ENCODE data around the gene CR1L. TPM values are rescaled to one million over a fixed set of nuclear protein-coding genes. Genes with fewer than 3 reads are reported as not detected.

CR1L gene
- total and polyA plus RNA-seq, 9 of the 15 experiments (the other 6 are each of a cell fraction or from before 2014, with no cell fraction given): 10.1 to 74.8 (median 34.3) TPM

GRCh38 chr1:207751790-207752455 is 107.0 kb downstream of the CR1L start, which contains the start of gene CD46 (continued):
- peak; percentile 65 for TF ChIP-seq EP400 (IDR thresholded peaks at IDR 0.05)
- no peak; the same call in 1 of the 2 replicates for TF ChIP-seq DPF2 (IDR thresholded peaks at IDR 0.05)
- peak; percentile 84; the same call in 1 of the 2 replicates for TF ChIP-seq STAT6 (CRISPR knock-in tag; IDR thresholded peaks at IDR 0.05)
- TF ChIP-seq ZNF583 (CRISPR knock-in tag; IDR thresholded peaks at IDR 0.05): no peak
- TF ChIP-seq MEIS2 (IDR thresholded peaks at IDR 0.05; ENCODE audit: partially characterized antibody): peak; percentile 13
- TF ChIP-seq PCBP2 (IDR thresholded peaks at IDR 0.05; ENCODE audit: low read depth, low read length, poor library complexity, severe bottlenecking): no peak
- peak; percentile 64; the same call in 1 of the 2 replicates for TF ChIP-seq ZNF589 (CRISPR knock-in tag; IDR thresholded peaks at IDR 0.05; ENCODE audit: low read depth)
- TF ChIP-seq ZNF239 (CRISPR knock-in tag; IDR thresholded peaks at IDR 0.05): no peak
- no peak for TF ChIP-seq PYGO2 (tag; IDR thresholded peaks at IDR 0.05)
- TF ChIP-seq PHF21A (IDR thresholded peaks at IDR 0.05; ENCODE audit: borderline replicate concordance, low read depth): 0 out of 2 replicates have a peak, but pooled peaks have one; percentile 7
- no peak; the same call in 1 of the 2 replicates for TF ChIP-seq LARP7 (IDR thresholded peaks at IDR 0.05)
- no peak for TF ChIP-seq EWSR1 (IDR thresholded peaks at IDR 0.05; ENCODE audit: borderline replicate concordance, low read depth, partially characterized antibody)
- TF ChIP-seq ZNF354B (CRISPR knock-in tag; IDR thresholded peaks at IDR 0.05): no peak
- TF ChIP-seq ILF3 (IDR thresholded peaks at IDR 0.05; ENCODE audit: borderline replicate concordance): no peak
- TF ChIP-seq ZNF280A (IDR thresholded peaks at IDR 0.05; ENCODE audit: low read depth, partially characterized antibody): no peak
- TF ChIP-seq FOXP1 (CRISPR knock-in tag; IDR thresholded peaks at IDR 0.05): 0 out of 2 replicates have a peak, but pooled peaks have one; percentile 27
- TF ChIP-seq ZNF707 (CRISPR knock-in tag; conservative IDR thresholded peaks at IDR 0.05): no peak
- TF ChIP-seq BHLHE40 (IDR thresholded peaks at IDR 0.05; ENCODE audit: low read length): no peak; the same call in 1 of the 2 replicates
- TF ChIP-seq CTBP1 (IDR thresholded peaks at IDR 0.05; ENCODE audit: borderline replicate concordance): peak; percentile 73; the same call in 1 of the 2 replicates
- TF ChIP-seq BRCA1 (IDR thresholded peaks at IDR 0.05): no peak
- no peak for TF ChIP-seq BRCA1 (CRISPR knock-in tag; IDR thresholded peaks at IDR 0.05)
- 0 out of 2 replicates have a peak, but pooled peaks have one; percentile 75 for TF ChIP-seq SMAD4 (CRISPR knock-in tag; conservative IDR thresholded peaks at IDR 0.05)
- peak in 1 of 2 experiments; percentile 69; a peak in 2 of 4 replicates for TF ChIP-seq SRF (CRISPR knock-in tag; IDR thresholded peaks at IDR 0.05)
- no peak for TF ChIP-seq MIER1 (IDR thresholded peaks at IDR 0.05; ENCODE audit: low read depth)
- TF ChIP-seq NUFIP1 (IDR thresholded peaks at IDR 0.05; ENCODE audit: partially characterized antibody): no peak
- no peak for TF ChIP-seq ZBTB26 (CRISPR knock-in tag; IDR thresholded peaks at IDR 0.05)

Measured in K562 (cell line).